ENCODE measurements around the gene ICE2.
"Not testable (repeated sequence)": the region's sequence is repeated elsewhere in the genome, so short reads cannot be mapped to it uniquely, and the experiment has no call there.

Gene ICE2

DNA sequence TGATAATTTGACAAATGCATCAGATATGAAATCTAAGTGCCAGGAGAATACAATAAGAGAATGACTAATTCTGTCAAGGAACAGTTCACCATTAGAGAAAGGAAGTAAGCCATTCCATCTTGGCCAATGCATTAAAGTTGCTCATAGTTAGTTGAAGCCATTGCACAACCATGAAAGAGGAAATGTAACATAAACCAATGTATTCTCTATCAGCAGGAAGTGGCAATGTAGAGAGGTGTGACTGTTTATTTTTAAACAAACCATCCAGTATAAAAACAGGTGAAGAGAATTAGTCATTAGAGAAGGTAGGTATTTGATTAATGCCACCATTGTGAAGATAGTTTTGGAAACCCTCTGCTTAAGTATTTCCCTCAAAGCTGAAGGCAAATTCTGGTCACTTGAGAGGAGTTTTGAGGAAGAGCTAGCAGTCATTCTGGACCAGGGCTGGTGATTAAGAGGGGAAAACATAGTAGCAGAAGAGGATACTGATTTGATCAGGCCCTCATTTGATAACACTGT is 70.4 kb downstream of the ICE2 start:
- Histone ChIP-seq H3K27ac (ENCODE audit: poor library complexity, severe bottlenecking) (peak overlapping the region; percentile 99), H3K9me3 (ENCODE audit: severe bottlenecking) (no peaks in the 10 kb centered on the region), H3K36me3 (ENCODE audit: low read depth) (no peaks in the 10 kb centered on the region), H3K4me3 (ENCODE audit: severe bottlenecking) (no peak overlapping the region), H3K4me1 (ENCODE audit: insufficient read depth, poor library complexity, severe bottlenecking) (peaks cover 47% of the 10 kb centered on the region), H3K27me3 (ENCODE audit: insufficient read depth, poor library complexity, severe bottlenecking) (no peaks in the 10 kb centered on the region)
- no peak for DNase-seq (ENCODE audit: low spot score)
- no peak for TF ChIP-seq CTCF (IDR thresholded peaks at IDR 0.05; ENCODE audit: poor library complexity, severe bottlenecking)
- peak; percentile 80 for ATAC-seq (ENCODE audit: low read depth)

- ATAC-seq (ENCODE audit: low read depth), result peak; percentile 68
- peaks cover 51% of the 10 kb centered on the region for H3K4me1 ChIP-seq (ENCODE audit: insufficient read depth, poor library complexity, severe bottlenecking)
- no peaks in the 10 kb centered on the region for H3K9me3 ChIP-seq (ENCODE audit: severe bottlenecking)
- H3K27ac ChIP-seq (ENCODE audit: poor library complexity, severe bottlenecking), result peak overlapping the region; percentile 99
- H3K4me3 ChIP-seq (ENCODE audit: severe bottlenecking), result no peak overlapping the region
- DNase-seq (ENCODE audit: low spot score), result no peak
- H3K36me3 ChIP-seq (ENCODE audit: low read depth), result no peaks in the 10 kb centered on the region
- no peak for TF ChIP-seq CTCF (IDR thresholded peaks at IDR 0.05; ENCODE audit: poor library complexity, severe bottlenecking)
- H3K27me3 ChIP-seq (ENCODE audit: insufficient read depth, poor library complexity, severe bottlenecking), result no peaks in the 10 kb centered on the region
Observed at GRCh38 chr15:60407415-60407805, 71.5 kb downstream of the ICE2 start.

DNA sequence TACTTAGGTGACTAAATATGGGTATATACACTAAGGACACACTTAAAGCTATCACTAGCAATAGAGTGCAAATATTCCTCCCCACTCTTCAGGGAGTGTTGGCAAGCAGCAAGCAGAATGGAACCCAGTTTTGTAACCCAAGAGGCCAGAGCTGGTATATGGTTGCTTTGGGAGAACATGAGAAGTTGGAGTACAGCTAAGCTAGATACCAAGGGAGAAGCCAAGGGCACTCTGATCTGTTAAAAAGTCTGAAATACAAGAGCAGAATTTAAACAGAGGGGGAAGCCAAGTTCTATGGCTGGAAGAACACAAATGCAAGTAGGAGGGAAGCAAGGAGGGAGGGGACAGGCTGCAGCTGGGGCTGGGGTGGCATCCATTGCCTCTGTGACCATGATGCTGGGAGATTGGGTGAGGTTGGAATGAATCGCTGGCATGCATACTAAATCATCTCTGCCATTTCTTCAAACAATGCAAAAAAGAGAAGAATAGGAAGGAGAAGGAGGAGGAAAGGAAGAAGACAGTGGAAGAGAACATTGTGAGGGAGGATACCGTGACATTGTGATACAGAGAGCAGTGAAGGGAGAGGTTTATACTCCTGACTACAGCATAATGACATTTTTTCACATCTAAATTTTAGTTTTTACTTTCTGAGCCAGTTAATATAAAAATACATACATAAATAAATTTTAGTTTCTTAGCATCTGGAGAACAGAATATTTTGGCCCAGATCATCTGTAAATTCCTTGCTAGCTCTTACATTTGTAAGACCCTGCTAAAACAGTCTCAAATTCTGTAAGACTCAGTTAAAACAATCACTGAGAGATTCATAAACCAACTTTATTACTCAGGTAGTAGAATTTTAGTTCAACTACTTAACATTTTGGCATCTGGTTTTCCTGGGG is 72.2 kb downstream of the ICE2 start:
- Histone ChIP-seq H3K36me3 (ENCODE audit: low read depth) (no peaks in the 10 kb centered on the region), H3K4me1 (ENCODE audit: insufficient read depth, poor library complexity, severe bottlenecking) (peaks cover 55% of the 10 kb centered on the region), H3K27ac (ENCODE audit: poor library complexity, severe bottlenecking) (peak overlapping the region; percentile 99), H3K9me3 (ENCODE audit: severe bottlenecking) (no peaks in the 10 kb centered on the region), H3K27me3 (ENCODE audit: insufficient read depth, poor library complexity, severe bottlenecking) (no peaks in the 10 kb centered on the region), H3K4me3 (ENCODE audit: severe bottlenecking) (no peak overlapping the region)
- DNase-seq (ENCODE audit: low spot score) (no peak), ATAC-seq (ENCODE audit: low read depth) (no peak)
- no peak for TF ChIP-seq CTCF (IDR thresholded peaks at IDR 0.05; ENCODE audit: poor library complexity, severe bottlenecking)

- Histone ChIP-seq H3K4me3 (ENCODE audit: severe bottlenecking) (no peak overlapping the region), H3K36me3 (ENCODE audit: low read depth) (no peaks in the 10 kb centered on the region), H3K9me3 (ENCODE audit: severe bottlenecking) (no peaks in the 10 kb centered on the region), H3K4me1 (ENCODE audit: insufficient read depth, poor library complexity, severe bottlenecking) (peaks cover 62% of the 10 kb centered on the region), H3K27me3 (ENCODE audit: insufficient read depth, poor library complexity, severe bottlenecking) (no peaks in the 10 kb centered on the region), H3K27ac (ENCODE audit: poor library complexity, severe bottlenecking) (peak overlapping the region; percentile 99)
- no peak for DNase-seq (ENCODE audit: low spot score)
- no peak for ATAC-seq (ENCODE audit: low read depth)
- no peak for TF ChIP-seq CTCF (IDR thresholded peaks at IDR 0.05; ENCODE audit: poor library complexity, severe bottlenecking)
Observed at GRCh38 chr15:60405399-60405798, 73.5 kb downstream of the ICE2 start.

GRCh38 chr15:60404351-60404750 is 74.6 kb downstream of the ICE2 start:
- H3K4me3 ChIP-seq (ENCODE audit: severe bottlenecking); DNase-seq (ENCODE audit: low spot score); H3K27me3 ChIP-seq (ENCODE audit: insufficient read depth, poor library complexity, severe bottlenecking); H3K9me3 ChIP-seq (ENCODE audit: severe bottlenecking); H3K36me3 ChIP-seq (ENCODE audit: low read depth); ATAC-seq (ENCODE audit: low read depth); H3K27ac ChIP-seq (ENCODE audit: poor library complexity, severe bottlenecking): not testable (repeated sequence)
- H3K4me1 ChIP-seq (ENCODE audit: insufficient read depth, poor library complexity, severe bottlenecking), result peaks cover 71% of the 10 kb centered on the region

Measured in RWPE2 (cell line).